HL-60 (cell line): ENCODE data around the gene ZNF142.

ENCODE experiments used
- DNase-seq, 2 experiments: peaks; one replicate each; pipeline ENCODE4 v3.0.0-alpha.2; 2010 to 2020; ENCODE audit warnings: low read depth in 1 of 2, low spot score in 1 of 2
- H3K27ac ChIP-seq: fragments of 250-450 bp; sonication (Bioruptor Pico); replicated peaks from 2 replicates; pipeline ENCODE4 v1.5.1; 2020; ENCODE audit warnings: mild to moderate bottlenecking, moderate library complexity
- H3K27me3 ChIP-seq: fragments of 250-450 bp; sonication (Bioruptor Pico); 2 replicates; pipeline ENCODE4 v1.5.1; 2021; ENCODE audit warnings: mild to moderate bottlenecking, moderate library complexity; ENCODE audit not compliant: insufficient read depth, poor library complexity, severe bottlenecking
- H3K4me3 ChIP-seq: replicated peaks from 2 replicates; pipeline ENCODE4 v1.5.1; 2011; ENCODE audit warnings: mild to moderate bottlenecking, control low read depth, low read length; ENCODE audit not compliant: insufficient read depth
- CTCF ChIP-seq: IDR thresholded peaks from one replicate; pipeline ENCODE4 v1.5.1; 2011; ENCODE audit warnings: low read length, control low read depth, inconsistent platforms; ENCODE audit not compliant: insufficient read depth
- GABPA ChIP-seq: IDR thresholded peaks from 2 replicates; pipeline ENCODE4 v1.6.1; 2012; ENCODE audit warnings: low read depth
- POLR2AphosphoS5 ChIP-seq: IDR thresholded peaks from 2 replicates; pipeline ENCODE4 v1.6.1; 2012; ENCODE audit warnings: low read depth
- SPI1 ChIP-seq: IDR thresholded peaks from 2 replicates; pipeline ENCODE4 v1.6.1; 2012; ENCODE audit warnings: low read depth, mild to moderate bottlenecking, borderline replicate concordance
- TF ChIP-seq, protein P1 (sequence below): IDR thresholded peaks from 2 replicates; pipeline ENCODE4 v1.6.1; 2012; ENCODE audit warnings: low read depth; ENCODE audit not compliant: insufficient replicate concordance

ZNF142 gene

GRCh38 chr2:218659988-218660358 is 550 bp upstream of the ZNF142 start:
- peak overlapping the region; percentile 76 for H3K27ac ChIP-seq
- H3K27me3 ChIP-seq, result no peaks in the 10 kb centered on the region
- DNase-seq, result no peak
- TF ChIP-seq GABPA (no peak), SPI1 (no peak), CTCF (no peak), POLR2AphosphoS5 (no peak)
- TF ChIP-seq, protein P1, sequence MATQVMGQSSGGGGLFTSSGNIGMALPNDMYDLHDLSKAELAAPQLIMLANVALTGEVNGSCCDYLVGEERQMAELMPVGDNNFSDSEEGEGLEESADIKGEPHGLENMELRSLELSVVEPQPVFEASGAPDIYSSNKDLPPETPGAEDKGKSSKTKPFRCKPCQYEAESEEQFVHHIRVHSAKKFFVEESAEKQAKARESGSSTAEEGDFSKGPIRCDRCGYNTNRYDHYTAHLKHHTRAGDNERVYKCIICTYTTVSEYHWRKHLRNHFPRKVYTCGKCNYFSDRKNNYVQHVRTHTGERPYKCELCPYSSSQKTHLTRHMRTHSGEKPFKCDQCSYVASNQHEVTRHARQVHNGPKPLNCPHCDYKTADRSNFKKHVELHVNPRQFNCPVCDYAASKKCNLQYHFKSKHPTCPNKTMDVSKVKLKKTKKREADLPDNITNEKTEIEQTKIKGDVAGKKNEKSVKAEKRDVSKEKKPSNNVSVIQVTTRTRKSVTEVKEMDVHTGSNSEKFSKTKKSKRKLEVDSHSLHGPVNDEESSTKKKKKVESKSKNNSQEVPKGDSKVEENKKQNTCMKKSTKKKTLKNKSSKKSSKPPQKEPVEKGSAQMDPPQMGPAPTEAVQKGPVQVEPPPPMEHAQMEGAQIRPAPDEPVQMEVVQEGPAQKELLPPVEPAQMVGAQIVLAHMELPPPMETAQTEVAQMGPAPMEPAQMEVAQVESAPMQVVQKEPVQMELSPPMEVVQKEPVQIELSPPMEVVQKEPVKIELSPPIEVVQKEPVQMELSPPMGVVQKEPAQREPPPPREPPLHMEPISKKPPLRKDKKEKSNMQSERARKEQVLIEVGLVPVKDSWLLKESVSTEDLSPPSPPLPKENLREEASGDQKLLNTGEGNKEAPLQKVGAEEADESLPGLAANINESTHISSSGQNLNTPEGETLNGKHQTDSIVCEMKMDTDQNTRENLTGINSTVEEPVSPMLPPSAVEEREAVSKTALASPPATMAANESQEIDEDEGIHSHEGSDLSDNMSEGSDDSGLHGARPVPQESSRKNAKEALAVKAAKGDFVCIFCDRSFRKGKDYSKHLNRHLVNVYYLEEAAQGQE, result no peak
- H3K4me3 ChIP-seq, result peak overlapping the region; percentile 72

DNA sequence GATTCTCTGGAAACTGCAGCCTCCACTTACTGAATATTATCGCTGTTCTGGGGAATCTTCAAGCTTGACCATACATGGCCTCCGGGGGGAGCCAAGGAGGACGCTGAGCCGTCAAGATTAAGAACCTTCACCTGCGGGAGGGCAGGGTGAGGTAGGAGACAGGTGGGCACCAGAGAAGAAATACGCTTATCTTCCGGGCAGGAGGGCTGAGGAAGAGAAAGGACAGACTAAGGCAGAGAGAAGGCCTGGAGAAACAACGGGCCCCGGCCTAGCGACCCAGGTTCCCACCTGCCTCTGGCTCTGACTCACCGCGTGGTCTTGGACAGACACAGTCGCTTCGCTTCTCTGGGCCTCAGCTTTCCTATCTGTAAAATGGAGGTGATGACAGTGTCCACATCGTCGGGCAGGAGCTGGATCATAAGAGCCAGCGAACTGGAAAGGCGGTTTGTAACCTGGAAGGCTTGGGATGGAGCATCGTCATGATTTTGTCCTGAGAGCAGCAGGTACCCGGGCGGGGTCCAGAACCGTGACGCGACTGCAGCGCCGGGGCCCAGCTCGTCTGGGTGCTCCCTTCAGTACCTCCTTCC is 659 bp downstream of the ZNF142 start:
- Histone ChIP-seq H3K27ac (peak overlapping the region; percentile 76), H3K27me3 (no peaks in the 10 kb centered on the region), H3K4me3 (peak overlapping the region; percentile 72)
- TF ChIP-seq CTCF (peak; percentile 17), POLR2AphosphoS5 (no peak)
- TF ChIP-seq, protein P1, result no peak
- peak; percentile 33 to 58 for DNase-seq

DNA sequence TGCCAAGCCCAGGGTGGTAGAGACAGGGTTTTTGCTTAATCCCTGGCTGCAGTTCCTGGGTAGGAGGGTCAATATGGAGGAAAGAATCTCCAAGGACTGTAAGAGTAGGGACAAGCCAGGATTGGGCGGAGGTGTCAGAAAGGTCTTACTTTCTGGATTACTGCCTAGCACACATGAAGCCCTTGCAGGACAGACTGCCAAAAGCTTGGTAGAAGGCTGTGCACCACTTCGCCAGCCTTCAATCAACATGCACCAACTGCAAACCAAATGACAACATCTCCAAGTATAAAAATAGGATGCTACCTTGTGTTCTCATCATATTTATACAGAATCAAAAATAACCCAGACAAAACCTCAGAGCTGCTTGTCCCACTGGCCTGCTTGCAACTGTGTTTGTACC is 3.7 kb downstream of the ZNF142 start:
- H3K27me3 ChIP-seq, result no peaks in the 10 kb centered on the region
- no peak for DNase-seq
- H3K27ac ChIP-seq, result no peak overlapping the region
- TF ChIP-seq CTCF, result no peak
- no peak overlapping the region for H3K4me3 ChIP-seq

- Histone ChIP-seq H3K27me3 (no peaks in the 10 kb centered on the region), H3K4me3 (no peak overlapping the region), H3K27ac (no peak overlapping the region)
- TF ChIP-seq GABPA, result no peak
- DNase-seq, result no peak
These were observed 10.7 kb downstream of the ZNF142 start for GRCh38 chr2:218648787-218649100.
